Stimulated activated naive CD8-positive, alpha-beta T cell treated with anti-CD3 and anti-CD28 coated beads, Interleukin-15, Interleukin-2, amounts not matched to agents 100 ng/mL and 50 ng/mL, for 24 hours (primary cell): ENCODE data around the gene IL31RA.

Experiments used
- H3K27ac Mint-ChIP-seq: one replicate; pipeline ENCODE4 v1.8.0; 2021; ENCODE audit warnings: mild to moderate bottlenecking, mixed read lengths
- H3K27me3 Mint-ChIP-seq: one replicate; pipeline ENCODE4 v1.8.0; 2021; ENCODE audit warnings: mixed read lengths
- H3K36me3 Mint-ChIP-seq: one replicate; pipeline ENCODE4 v1.8.0; 2021; ENCODE audit warnings: low read depth, mixed read lengths
- H3K4me1 Mint-ChIP-seq: one replicate; pipeline ENCODE4 v1.8.0; 2021; ENCODE audit warnings: low read depth, mixed read lengths
- H3K4me3 Mint-ChIP-seq: one replicate; pipeline ENCODE4 v1.8.0; 2021; ENCODE audit warnings: mild to moderate bottlenecking, mixed read lengths
- H3K9me3 Mint-ChIP-seq: one replicate; pipeline ENCODE4 v1.8.0; 2021; ENCODE audit warnings: mixed read lengths

Gene IL31RA

GRCh38 chr5:55873234-55873633 lies 22.1 kb downstream of the IL31RA start:
- H3K9me3 Mint-ChIP-seq, result peaks cover 6% of the 10 kb centered on the region
- H3K27me3 Mint-ChIP-seq, result no peaks in the 10 kb centered on the region
- peaks cover 16% of the 10 kb centered on the region for H3K4me1 Mint-ChIP-seq
- no peaks in the 10 kb centered on the region for H3K36me3 Mint-ChIP-seq
- H3K4me3 Mint-ChIP-seq, result no peak overlapping the region
- no peak overlapping the region for H3K27ac Mint-ChIP-seq

GRCh38 chr5:55877655-55878054 lies 26.5 kb downstream of the IL31RA start:
- H3K36me3 Mint-ChIP-seq, result no peaks in the 10 kb centered on the region
- H3K9me3 Mint-ChIP-seq, result peaks cover 6% of the 10 kb centered on the region
- H3K4me3 Mint-ChIP-seq, result no peak overlapping the region
- peak overlapping the region; percentile 39 for H3K27ac Mint-ChIP-seq
- no peaks in the 10 kb centered on the region for H3K27me3 Mint-ChIP-seq
- H3K4me1 Mint-ChIP-seq, result peaks cover 14% of the 10 kb centered on the region

- H3K27me3 Mint-ChIP-seq, result no peaks in the 10 kb centered on the region
- H3K4me1 Mint-ChIP-seq, result peaks cover 14% of the 10 kb centered on the region
Measured at GRCh38 chr5:55880453-55880852, 29.3 kb downstream of the IL31RA start.

GRCh38 chr5:55885359-55885758 lies 34.2 kb downstream of the IL31RA start:
- Mint-ChIP-seq H3K27ac (no peak overlapping the region), H3K9me3 (no peaks in the 10 kb centered on the region), H3K4me3 (no peak overlapping the region), H3K27me3 (peaks cover 5% of the 10 kb centered on the region), H3K4me1 (peaks cover 11% of the 10 kb centered on the region), H3K36me3 (no peaks in the 10 kb centered on the region)

More at GRCh38 chr5:55880453-55880852, 29.3 kb downstream of the IL31RA start:
- Mint-ChIP-seq H3K36me3 (no peaks in the 10 kb centered on the region), H3K27ac (peak overlapping the region; percentile 90), H3K4me3 (peak overlapping the region; percentile 46), H3K9me3 (peaks cover 6% of the 10 kb centered on the region)

GRCh38 chr5:55888205-55888604 lies 37.0 kb downstream of the IL31RA start:
- Mint-ChIP-seq H3K9me3 (no peaks in the 10 kb centered on the region), H3K36me3 (no peaks in the 10 kb centered on the region), H3K4me3 (no peak overlapping the region), H3K27me3 (peaks cover 5% of the 10 kb centered on the region), H3K27ac (no peak overlapping the region), H3K4me1 (peaks cover 4% of the 10 kb centered on the region)

- peaks cover 9% of the 10 kb centered on the region for H3K4me1 Mint-ChIP-seq
- H3K36me3 Mint-ChIP-seq, result no peaks in the 10 kb centered on the region
- peaks cover 5% of the 10 kb centered on the region for H3K27me3 Mint-ChIP-seq
- no peaks in the 10 kb centered on the region for H3K9me3 Mint-ChIP-seq
- H3K27ac Mint-ChIP-seq, result no peak overlapping the region
- no peak overlapping the region for H3K4me3 Mint-ChIP-seq
Measured at GRCh38 chr5:55892479-55892878, 41.3 kb downstream of the IL31RA start.

- peaks cover 11% of the 10 kb centered on the region for H3K27me3 Mint-ChIP-seq
- H3K4me1 Mint-ChIP-seq, result peaks cover 13% of the 10 kb centered on the region
Measured at GRCh38 chr5:55894135-55894534, 43.0 kb downstream of the IL31RA start.

GRCh38 chr5:55895346-55895745 lies 44.2 kb downstream of the IL31RA start:
- no peaks in the 10 kb centered on the region for H3K36me3 Mint-ChIP-seq
- H3K27ac Mint-ChIP-seq, result no peak overlapping the region
- peaks cover 25% of the 10 kb centered on the region for H3K4me1 Mint-ChIP-seq
- peaks cover 18% of the 10 kb centered on the region for H3K27me3 Mint-ChIP-seq
- H3K4me3 Mint-ChIP-seq, result no peak overlapping the region
- no peaks in the 10 kb centered on the region for H3K9me3 Mint-ChIP-seq

More at GRCh38 chr5:55894135-55894534, 43.0 kb downstream of the IL31RA start:
- no peak overlapping the region for H3K4me3 Mint-ChIP-seq
- no peak overlapping the region for H3K27ac Mint-ChIP-seq
- no peaks in the 10 kb centered on the region for H3K9me3 Mint-ChIP-seq
- no peaks in the 10 kb centered on the region for H3K36me3 Mint-ChIP-seq

GRCh38 chr5:55896238-55896637 lies 45.1 kb downstream of the IL31RA start:
- Mint-ChIP-seq H3K9me3 (no peaks in the 10 kb centered on the region), H3K36me3 (no peaks in the 10 kb centered on the region), H3K27me3 (peaks cover 25% of the 10 kb centered on the region), H3K27ac (no peak overlapping the region), H3K4me1 (peaks cover 32% of the 10 kb centered on the region), H3K4me3 (no peak overlapping the region)

- H3K9me3 Mint-ChIP-seq, result no peaks in the 10 kb centered on the region
- H3K27me3 Mint-ChIP-seq, result peaks cover 25% of the 10 kb centered on the region
- no peak overlapping the region for H3K27ac Mint-ChIP-seq
- H3K4me3 Mint-ChIP-seq, result no peak overlapping the region
- peaks cover 32% of the 10 kb centered on the region for H3K4me1 Mint-ChIP-seq
- no peaks in the 10 kb centered on the region for H3K36me3 Mint-ChIP-seq
Measured at GRCh38 chr5:55896663-55897062, 45.5 kb downstream of the IL31RA start.

GRCh38 chr5:55897206-55897894 lies 46.2 kb downstream of the IL31RA start:
- Mint-ChIP-seq H3K36me3 (no peaks in the 10 kb centered on the region), H3K4me1 (peaks cover 35% of the 10 kb centered on the region), H3K9me3 (no peaks in the 10 kb centered on the region), H3K27me3 (peaks cover 25% of the 10 kb centered on the region), H3K27ac (no peak overlapping the region), H3K4me3 (no peak overlapping the region)

- Mint-ChIP-seq H3K36me3 (no peaks in the 10 kb centered on the region), H3K4me1 (peaks cover 41% of the 10 kb centered on the region), H3K27me3 (peaks cover 25% of the 10 kb centered on the region), H3K9me3 (no peaks in the 10 kb centered on the region), H3K4me3 (no peak overlapping the region), H3K27ac (no peak overlapping the region)
Measured at GRCh38 chr5:55897905-55898304, 46.7 kb downstream of the IL31RA start.

- H3K27me3 Mint-ChIP-seq, result peaks cover 25% of the 10 kb centered on the region
- no peaks in the 10 kb centered on the region for H3K36me3 Mint-ChIP-seq
- no peaks in the 10 kb centered on the region for H3K9me3 Mint-ChIP-seq
- H3K27ac Mint-ChIP-seq, result no peak overlapping the region
- H3K4me3 Mint-ChIP-seq, result no peak overlapping the region
- peaks cover 54% of the 10 kb centered on the region for H3K4me1 Mint-ChIP-seq
Measured at GRCh38 chr5:55899344-55899743, 48.2 kb downstream of the IL31RA start.

GRCh38 chr5:55900068-55900467 lies 48.9 kb downstream of the IL31RA start:
- H3K9me3 Mint-ChIP-seq, result no peaks in the 10 kb centered on the region
- peaks cover 25% of the 10 kb centered on the region for H3K27me3 Mint-ChIP-seq
- H3K27ac Mint-ChIP-seq, result peak overlapping the region; percentile 32
- no peak overlapping the region for H3K4me3 Mint-ChIP-seq
- peaks cover 54% of the 10 kb centered on the region for H3K4me1 Mint-ChIP-seq
- no peaks in the 10 kb centered on the region for H3K36me3 Mint-ChIP-seq

GRCh38 chr5:55900776-55901175 lies 49.6 kb downstream of the IL31RA start:
- no peaks in the 10 kb centered on the region for H3K36me3 Mint-ChIP-seq
- no peak overlapping the region for H3K4me3 Mint-ChIP-seq
- peak overlapping the region; percentile 32 for H3K27ac Mint-ChIP-seq
- peaks cover 54% of the 10 kb centered on the region for H3K4me1 Mint-ChIP-seq
- H3K27me3 Mint-ChIP-seq, result peaks cover 32% of the 10 kb centered on the region
- no peaks in the 10 kb centered on the region for H3K9me3 Mint-ChIP-seq

GRCh38 chr5:55902696-55903095 lies 51.5 kb downstream of the IL31RA start:
- H3K27ac Mint-ChIP-seq, result peak overlapping the region; percentile 77
- H3K27me3 Mint-ChIP-seq, result peaks cover 28% of the 10 kb centered on the region
- H3K4me1 Mint-ChIP-seq, result peaks cover 47% of the 10 kb centered on the region
- no peak overlapping the region for H3K4me3 Mint-ChIP-seq
- H3K9me3 Mint-ChIP-seq, result no peaks in the 10 kb centered on the region
- H3K36me3 Mint-ChIP-seq, result no peaks in the 10 kb centered on the region
